G401 (cell line): ENCODE data around the gene RBM11. TPM values are rescaled to one million over a fixed set of nuclear protein-coding genes. Genes with fewer than 3 reads are reported as not detected.
"Not testable (repeated sequence)": the region's sequence is repeated elsewhere in the genome, so short reads cannot be mapped to it uniquely, and the experiment has no call there.

Source experiments
- DNase-seq: peaks from one replicate; pipeline ENCODE4 v3.0.0-alpha.2; 2015; ENCODE audit warnings: low spot score
- in situ Hi-C: cut with HindIII; loops from 2 replicates; pipeline ENCODE4 v1.10.0; 2016; ENCODE audit warnings: low sequenced_read_pairs, mixed read lengths
- total RNA-seq: library from RNA; depleted of rRNA; stranded (reverse); fragments of >200 nt; shearing (Covaris generic); gene quantifications from 2 replicates; pipeline ENCODE4 v1.2.3, GENCODE V29; 2014; rRNA removed

Gene RBM11, protein sequence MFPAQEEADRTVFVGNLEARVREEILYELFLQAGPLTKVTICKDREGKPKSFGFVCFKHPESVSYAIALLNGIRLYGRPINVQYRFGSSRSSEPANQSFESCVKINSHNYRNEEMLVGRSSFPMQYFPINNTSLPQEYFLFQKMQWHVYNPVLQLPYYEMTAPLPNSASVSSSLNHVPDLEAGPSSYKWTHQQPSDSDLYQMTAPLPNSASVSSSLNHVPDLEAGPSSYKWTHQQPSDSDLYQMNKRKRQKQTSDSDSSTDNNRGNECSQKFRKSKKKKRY
- 0.62 TPM in 1 of 2 replicates, not detected in the other for total RNA-seq

DNA sequence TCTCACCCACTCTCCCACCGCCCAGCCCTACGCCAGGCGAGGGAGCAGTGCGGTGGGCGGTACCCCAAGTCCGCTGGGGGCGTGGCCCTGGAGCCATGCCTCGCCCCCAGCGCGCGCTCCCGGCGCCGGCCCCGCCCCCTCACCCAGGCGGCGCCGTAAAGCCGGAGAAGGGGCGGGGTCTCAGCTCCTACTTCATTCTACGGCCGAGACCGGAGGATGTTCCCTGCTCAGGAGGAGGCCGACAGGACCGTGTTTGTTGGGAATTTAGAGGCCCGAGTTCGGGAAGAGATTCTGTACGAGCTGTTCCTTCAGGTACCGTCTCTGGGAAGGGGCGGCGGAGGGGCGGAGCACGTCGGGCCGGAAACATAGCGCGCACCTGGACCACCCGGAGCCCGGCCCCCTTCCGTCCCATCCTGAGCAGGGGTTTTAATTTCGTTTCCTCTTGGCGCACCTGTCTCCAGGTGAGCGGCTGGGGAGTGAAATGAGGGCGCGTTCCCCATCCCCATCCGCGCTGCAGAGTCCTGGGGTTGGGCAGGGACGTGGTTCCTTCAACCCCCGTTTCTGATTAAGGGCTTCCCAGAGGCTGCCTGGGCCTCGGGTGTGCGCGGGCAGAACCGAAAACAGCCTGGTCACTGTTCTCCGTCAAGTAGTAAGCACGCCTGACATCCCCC lies at the start of gene RBM11:
TSS of gene RBM11 (plus strand) at position 187 of the 671 bp plus-strand sequence. CDS start at position 217, 30 bp downstream.
- in situ Hi-C loops, result no loop called here
- peak; percentile 62 for DNase-seq

DNA sequence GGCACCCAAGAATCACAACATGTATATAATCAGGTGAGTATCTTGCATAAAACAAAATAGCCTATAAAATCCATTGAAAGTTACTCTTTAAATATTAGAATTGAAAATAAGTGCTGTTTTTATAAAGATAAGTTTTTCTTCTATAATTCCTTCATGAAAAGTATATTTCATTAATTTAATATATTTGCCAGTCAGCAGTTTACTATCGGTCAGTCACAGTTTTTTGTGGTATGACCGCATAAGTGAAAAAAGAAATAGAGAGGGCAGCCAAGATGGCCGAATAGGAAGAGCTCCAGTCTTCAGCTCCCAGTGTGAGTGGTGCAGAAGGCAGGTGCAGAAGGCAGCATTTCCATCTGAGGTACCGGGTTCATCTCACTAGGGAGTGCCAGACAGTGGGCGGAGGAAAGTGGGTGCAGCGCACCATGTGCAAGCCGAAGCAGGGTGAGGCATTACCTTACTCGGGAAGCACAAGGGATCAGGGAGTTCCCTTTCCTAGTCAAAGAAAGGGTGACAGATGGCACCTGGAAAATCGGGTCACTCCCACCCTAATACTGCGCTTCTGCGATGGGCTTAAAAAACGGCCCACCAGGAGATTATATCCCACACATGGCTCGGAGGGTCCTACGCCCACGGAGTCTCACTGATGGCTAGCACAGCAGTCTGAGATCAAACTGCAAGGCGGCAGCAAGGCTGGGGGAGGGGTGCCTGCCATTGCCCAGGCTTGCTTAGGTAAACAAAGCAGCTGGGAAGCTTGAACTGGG lies 49.3 kb upstream of the RBM11 start:
- DNase-seq, in situ Hi-C loops: not testable (repeated sequence)

DNA sequence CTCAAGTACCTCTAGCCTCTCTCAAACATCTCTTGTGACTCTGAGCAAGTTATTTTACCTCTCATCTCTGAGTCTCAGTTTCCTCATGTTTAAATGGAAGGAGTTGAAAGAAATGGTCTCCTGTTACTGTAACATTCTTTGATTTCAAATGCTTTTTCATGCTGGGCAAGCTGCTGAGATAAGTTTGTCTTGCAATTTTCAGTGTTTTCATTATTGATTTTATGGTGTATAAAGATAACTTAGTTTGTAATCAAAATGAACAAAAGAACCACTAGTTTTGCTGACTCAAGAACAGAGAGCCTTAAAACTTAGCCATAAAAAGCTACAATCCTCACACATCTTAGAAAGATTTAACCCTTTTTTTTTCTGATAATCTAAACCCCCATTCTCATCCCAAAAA lies 9.7 kb upstream of the RBM11 start:
- DNase-seq, result no peak

DNA sequence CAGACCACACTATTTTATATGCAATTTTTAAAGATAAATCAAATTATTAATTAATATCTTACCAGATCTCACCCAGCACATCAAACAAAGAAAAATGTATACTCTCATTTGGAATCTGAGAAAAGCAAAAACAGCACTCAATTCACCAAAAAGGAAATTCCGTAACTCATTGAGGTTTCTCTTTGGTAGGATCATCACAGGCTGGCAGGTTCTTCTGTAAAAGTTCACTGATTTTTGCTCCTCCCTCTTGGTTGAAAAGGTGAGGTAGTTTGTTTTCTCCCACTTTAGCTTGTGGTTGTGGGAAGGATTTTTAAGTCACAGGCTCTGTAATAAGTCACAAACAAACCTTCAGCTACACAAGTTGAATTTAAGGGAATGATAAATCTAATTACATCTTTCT lies 5.2 kb upstream of the RBM11 start, which contains the start of gene LIPI:
TSS of gene LIPI (minus strand) at position 218 of the 400 bp plus-strand sequence. CDS start at position 108, 110 bp downstream.
- no peak for DNase-seq
- in situ Hi-C loops, result no loop called here

More for the DNA sequence above, 9.7 kb upstream of the RBM11 start:
- in situ Hi-C loops, result no loop called here

DNA sequence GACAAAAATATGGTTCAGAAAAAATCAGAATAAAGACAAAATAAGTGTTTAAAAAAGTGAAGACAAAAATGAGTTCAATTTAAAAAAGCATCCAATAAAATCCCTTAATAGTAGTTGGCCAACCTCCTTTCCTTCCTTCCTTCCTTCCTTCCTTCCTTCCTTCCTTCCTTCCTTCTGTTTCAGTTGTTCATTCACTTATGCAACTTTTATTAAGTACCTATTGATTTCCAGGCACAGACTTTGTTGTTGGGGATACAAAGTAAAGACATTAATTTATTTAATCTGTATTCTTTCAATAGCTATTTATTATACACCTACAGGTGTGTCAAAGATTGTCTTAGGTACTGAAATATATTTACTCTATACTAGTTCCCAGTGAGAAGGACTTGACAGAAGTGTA lies 2.8 kb upstream of the RBM11 start:
- DNase-seq, result no peak
- in situ Hi-C loops, result no loop called here

DNA sequence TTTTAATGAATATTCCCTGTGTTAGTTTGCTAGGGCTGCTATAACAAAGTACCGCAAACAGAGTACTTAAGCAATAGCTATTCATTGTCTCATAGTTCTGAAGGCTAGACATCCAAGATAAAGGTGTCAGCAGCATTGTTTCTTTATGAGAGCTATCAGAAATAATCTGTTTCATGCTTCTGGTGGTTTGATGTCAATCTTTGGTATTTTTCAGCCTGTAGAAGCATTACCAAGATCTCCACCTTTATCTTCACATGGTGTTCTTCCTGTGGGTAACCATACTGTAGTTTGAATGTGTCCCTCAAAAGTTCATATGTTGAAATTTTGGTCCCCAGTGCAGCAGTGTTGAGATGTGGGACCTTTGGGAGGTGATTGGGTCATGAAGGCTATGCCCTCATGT lies 7.4 kb downstream of the RBM11 start:
- no peak for DNase-seq
- in situ Hi-C loops, result no loop called here

DNA sequence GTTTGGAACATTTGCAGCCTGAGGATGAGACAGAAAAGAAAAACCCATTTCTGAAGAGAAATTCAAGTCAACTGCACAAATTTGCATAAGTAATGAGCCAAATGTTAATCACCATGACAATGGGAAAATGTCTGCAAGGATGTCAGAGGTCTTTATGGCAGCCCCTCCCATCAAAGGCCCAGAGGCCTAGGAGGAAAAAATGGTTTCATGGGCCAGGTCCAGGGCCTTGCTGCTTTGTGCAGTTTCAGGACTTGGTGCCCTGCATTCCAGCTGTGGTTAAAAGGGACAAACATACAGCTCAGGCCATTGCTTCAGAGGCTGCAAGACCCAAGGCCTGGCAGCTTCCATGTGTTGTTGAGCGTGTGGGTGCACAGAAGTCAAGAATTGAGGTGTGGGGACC lies 13.4 kb downstream of the RBM11 start:
- in situ Hi-C loops, result no loop called here

DNA sequence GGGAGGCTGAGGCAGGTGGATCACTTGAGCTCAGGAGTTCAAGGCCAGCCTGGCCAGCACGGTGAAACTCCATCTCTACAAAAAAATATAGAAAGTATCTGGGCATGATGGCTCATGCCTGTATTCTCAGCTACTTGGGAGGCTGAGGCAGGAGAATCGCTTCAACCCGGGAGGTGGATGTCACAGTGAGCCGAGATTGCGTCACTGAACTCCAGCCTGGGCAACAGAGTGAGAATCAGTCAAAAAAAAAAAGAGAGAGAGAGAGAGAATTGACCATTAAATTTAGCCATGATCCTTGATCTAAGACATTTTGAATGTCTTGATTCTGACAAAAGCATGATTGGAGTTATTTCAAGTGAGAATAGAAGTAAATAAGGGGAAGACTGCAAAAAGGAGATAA lies 19.1 kb downstream of the RBM11 start:
- DNase-seq, result no peak
- in situ Hi-C loops, result no loop called here

More for the DNA sequence above, 13.4 kb downstream of the RBM11 start:
- no peak for DNase-seq

DNA sequence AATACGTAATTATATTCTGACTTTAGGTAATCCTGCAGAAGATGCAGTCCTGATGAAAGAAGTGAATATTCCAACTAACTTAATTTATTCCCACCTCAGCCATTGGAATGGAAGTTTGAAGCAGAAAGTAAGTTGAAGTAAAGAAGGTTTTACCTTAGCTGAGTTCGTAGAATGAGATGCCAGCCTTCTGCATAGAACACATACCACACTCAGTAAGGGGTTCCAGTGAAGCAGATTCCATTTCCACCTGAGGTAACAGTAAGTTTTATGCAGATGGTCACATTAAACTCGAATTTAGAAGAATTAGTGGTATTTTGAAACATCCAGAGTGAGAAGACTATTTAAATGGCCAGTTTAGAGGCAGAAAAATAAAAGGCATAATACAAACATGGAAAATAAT lies 20.2 kb downstream of the RBM11 start:
- in situ Hi-C loops, result no loop called here
- no peak for DNase-seq

DNA sequence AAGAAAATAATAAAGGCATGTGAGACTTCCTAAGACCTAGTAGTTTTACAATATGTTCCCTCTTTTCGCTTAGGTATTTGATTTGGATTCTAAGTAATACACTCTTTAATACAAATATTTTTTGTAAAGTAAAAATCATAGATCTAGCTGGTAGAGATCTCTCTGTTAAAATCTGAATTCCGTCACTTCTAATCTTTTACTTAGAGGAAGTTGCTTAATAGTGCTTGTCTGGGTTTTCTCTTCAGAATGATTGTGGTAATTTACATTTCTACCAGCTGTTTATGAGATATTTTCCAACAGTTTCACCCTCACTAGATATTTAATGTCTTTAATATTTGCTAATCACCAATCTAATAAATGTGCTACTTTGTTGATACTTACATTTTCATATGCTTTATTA lies 23.3 kb downstream of the RBM11 start:
- in situ Hi-C loops, result no loop called here
- no peak for DNase-seq

DNA sequence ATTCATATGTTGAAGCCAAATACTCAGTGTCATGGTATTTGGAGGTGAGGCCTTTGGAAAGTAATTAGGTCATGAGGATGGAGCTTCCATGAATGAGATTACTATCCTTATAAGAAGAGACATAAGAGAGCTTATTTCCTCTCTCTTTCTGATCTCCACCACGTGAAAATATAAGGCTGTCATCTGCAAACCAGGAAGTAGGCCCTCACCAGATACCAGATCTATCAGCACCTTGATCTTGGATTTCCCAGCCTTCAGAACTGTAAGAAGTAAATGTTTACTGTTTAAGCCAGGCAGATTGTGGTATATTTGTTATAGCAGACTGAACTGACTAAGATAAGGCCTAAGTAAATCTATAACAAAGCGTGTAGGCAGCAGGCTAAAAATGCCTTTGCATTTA lies 25.3 kb downstream of the RBM11 start:
- no peak for DNase-seq
- in situ Hi-C loops, result no loop called here

DNA sequence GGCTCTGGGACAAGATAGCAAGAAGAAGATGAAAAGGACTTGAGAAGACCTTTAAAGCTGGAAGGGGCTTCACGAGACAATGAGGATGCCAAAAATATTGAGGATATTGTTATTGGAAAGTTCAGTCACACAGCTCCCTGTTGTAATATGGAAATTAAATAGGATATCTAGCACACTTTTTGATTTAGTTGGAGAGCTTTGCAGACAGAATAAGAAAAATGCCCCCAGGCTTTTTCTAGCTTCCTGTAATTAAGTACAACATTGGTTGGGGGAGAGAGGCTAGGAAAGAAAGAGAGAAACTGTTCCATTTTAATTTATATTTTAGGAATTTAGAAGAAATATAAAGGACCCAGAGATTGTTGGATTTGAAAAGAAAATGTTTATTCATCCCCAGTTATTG lies 27.5 kb downstream of the RBM11 start:
- in situ Hi-C loops, result no loop called here

DNA sequence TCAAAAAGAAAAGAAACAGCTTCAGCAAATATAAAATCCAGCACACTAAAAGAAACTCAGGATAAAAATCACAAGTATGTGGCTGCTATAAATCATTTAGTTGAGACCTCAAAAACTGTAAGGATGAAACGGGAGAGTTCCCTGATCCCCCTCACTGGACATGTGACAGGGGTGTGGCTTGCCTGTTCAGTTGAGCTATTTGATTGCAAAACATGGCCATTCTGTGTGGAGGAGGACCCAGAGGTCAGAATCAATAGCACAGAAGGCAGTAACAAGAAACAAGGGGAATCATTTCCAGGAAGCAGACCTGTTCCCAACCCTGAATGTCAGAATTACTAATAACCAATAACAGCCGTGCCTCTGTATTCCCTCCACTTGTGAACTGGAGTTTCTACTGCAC lies 27.9 kb downstream of the RBM11 start:
- in situ Hi-C loops, result no loop called here
- DNase-seq, result no peak

More for the DNA sequence above, 27.5 kb downstream of the RBM11 start:
- no peak for DNase-seq

DNA sequence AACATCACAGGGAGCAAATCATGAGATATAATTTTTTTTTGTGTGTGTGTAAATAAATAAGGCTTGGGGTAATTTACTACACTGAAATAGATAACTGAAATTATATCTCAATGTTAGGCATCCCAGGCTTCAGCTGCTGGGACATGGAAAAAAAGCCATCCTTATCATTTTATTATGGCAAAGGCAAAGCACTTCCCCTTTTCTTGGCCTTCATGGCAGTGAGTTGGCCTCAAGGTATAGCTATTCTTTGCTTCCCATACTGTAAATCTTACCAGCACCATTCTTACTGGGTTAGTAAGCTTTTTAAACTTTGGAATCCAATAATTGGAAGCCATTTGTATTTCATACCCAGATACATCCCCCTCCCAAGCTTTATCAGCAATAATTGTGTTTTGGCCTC lies 29.0 kb downstream of the RBM11 start:
- DNase-seq, result no peak
- in situ Hi-C loops, result no loop called here

DNA sequence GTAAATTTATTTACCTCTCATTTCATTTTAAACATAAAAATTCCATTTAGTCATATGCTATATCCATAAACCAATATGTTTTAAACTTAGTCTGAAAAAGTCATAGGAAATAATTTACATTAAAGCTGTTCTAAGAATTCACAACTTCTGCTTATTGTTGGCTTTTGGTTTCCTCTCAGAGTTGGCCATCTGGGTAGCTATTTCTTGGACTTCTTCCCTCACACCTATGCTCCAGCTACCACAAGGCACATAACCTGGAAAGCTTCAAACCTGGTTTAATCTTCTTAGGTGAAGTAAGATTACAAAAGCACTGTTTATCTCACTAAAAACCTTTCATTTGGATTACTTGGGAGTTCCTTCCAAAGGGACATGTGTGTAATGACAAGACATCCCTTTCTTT lies 29.8 kb downstream of the RBM11 start:
- DNase-seq, result no peak
- in situ Hi-C loops, result no loop called here

DNA sequence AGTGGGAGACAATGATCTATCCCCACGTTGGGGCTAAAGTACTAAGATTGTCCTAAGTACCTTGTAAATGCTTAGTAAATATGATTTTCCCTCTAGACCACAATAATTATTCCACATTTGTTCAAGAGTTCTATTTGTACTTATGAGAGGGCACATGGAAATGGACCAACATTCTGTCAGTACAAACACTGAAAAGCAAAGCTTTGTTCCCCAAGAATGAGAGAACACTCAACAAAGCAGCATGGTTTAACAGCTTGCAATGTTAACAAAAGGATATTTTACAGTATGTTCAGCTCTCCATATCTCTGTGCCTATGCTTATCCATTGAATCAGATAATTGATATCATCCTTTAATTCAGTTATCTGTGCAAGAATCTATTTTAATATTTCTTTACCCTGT lies 35.4 kb downstream of the RBM11 start:
- in situ Hi-C loops, result no loop called here
- DNase-seq, result no peak

DNA sequence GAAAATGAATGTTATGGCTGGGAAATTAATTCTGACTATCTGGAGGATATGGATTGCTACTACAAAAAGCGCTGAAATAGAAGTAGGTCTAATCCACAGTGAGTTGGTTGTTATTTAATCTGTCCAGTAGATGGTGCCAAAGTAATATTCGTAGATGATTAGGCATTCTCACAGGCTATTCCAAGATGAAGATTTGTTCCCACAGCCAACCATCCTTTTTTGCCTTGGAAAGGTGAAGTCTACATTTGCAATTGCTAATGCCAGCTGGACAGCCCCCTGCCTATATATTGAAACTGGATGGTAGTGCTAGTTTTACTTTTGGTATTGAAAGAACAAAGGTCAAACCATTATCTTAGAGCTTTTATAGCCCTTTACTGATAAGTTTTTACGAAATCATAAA lies 43.8 kb downstream of the RBM11 start:
- in situ Hi-C loops, result no loop called here
- DNase-seq, result peak; percentile 77

DNA sequence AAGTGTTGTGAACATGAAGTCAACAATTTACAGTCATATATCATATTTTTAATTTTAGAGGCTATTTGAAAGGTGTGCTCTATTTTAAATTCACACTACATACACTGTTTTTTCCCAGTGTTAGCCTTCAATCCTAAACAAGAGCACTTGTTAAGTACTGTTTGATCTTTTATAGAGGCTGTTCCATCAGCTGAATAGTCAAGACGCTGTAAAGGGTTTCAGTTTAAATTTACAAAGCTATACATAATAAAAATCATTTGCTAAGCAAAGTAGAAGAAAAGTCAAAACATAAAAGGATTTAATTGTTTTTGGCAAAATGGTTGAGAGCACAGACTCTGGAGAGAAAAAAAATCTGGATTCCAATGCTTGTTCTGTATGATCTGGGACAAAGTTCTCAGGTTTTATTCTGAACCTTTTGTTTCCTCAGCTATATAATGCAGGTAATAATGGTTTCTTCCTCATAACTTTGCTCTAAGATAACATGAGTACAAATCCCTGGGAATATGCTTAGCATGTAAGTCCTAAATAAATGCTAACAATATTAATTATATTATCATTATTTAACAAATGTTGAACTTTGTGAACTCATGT lies 44.3 kb downstream of the RBM11 start:
- no peak for DNase-seq
- in situ Hi-C loops, result no loop called here

DNA sequence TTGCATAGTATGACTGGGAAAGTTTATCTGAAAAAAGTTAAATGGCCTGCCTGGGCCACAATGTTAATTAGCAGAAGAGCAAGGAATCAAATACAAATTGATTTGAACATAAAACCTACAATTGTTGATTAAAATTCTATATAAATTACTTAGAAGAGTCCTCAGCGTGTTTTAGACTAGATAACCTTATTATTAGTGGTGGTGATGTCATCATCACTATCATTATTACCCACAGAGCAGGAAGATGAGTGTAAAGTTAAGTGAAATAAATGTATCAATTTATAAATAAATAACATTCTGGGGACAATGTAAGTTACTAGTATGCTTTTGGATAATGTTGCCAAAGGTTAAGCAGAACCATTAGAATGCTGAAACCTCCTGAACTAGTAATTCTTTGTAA lies 46.1 kb downstream of the RBM11 start:
- no peak for DNase-seq
- in situ Hi-C loops, result no loop called here

DNA sequence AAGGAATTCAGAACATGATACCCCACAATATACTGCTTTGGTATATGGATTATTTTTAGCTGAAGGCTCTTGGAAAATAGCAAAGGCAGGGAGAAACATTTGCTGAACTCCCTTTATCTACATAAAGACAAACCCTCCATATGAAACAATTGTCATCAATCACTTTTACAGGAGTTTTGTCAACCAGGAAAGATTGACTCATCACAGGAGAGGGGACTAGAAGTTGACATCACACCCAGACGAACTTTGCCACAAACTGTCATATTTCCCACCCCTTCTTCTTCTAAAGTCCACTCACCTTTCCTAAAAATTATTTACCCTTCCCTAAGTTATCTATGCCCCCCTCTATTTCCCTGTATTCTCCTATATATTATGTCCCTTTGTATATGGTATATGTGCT lies 47.9 kb downstream of the RBM11 start:
- in situ Hi-C loops, result no loop called here
- DNase-seq, result no peak
